HG03521 (cell line): ENCODE data around the gene SCAMP2.
"Not testable (repeated sequence)": the region's sequence is repeated elsewhere in the genome, so short reads cannot be mapped to it uniquely, and the experiment has no call there.

Experiments
- ATAC-seq: cut with Tn5 transposase; IDR thresholded peaks from one replicate; pipeline ENCODE4 v1.9.1; 2021; ENCODE audit warnings: mild to moderate bottlenecking, moderate library complexity; ENCODE audit not compliant: unreplicated experiment

SCAMP2 gene

DNA sequence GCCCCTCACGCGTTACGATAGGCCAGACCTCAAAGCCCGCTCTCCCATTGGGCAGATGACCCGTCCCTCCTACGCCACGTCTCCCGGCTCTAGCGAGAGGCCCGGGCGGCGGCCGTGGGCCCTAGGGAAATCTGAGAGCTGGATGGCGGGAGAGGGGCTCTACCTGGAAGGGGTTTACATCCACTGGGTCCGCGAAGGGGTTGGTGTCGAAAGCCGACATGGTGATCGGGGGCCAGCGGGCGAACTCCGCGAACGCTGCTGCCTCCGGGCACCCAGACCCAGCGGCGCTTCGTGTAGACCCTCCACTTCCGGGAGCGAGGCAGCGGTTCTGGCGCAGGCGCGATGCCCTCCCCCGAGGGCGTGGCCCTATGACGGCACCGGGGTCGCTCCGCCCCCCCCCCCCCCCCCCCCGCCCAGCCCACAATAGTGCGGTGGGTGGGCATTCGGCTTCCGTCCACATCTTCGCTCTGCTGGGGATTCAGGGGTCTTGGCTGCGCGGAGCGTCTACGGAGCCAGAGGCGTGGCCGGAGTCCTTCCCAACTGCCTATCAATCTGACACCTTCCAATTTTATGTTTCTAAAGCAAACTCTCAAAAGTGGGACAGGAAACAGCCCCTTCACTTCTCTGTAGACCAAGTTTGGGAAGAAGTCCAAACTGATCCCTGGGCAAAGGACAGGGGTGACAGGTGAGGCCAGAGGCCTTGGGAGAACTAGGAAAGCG lies at the start of gene SCAMP2:
Gene SCAMP2, minus strand, starts transcription at position 330 of the 720 bp plus-strand sequence. Its CDS starts 110 bp downstream, at position 220.
- ATAC-seq = peak; percentile 78

- no peak for ATAC-seq
These were observed 47.3 kb upstream of the SCAMP2 start for GRCh38 chr15:74920456-74920855.

- ATAC-seq = no peak
These were observed 44.5 kb upstream of the SCAMP2 start for GRCh38 chr15:74917676-74918075.

- ATAC-seq = not testable (repeated sequence)
These were observed 40.6 kb upstream of the SCAMP2 start for GRCh38 chr15:74913799-74914198.

GRCh38 chr15:74913041-74913440 lies 39.9 kb upstream of the SCAMP2 start:
- no peak for ATAC-seq

DNA sequence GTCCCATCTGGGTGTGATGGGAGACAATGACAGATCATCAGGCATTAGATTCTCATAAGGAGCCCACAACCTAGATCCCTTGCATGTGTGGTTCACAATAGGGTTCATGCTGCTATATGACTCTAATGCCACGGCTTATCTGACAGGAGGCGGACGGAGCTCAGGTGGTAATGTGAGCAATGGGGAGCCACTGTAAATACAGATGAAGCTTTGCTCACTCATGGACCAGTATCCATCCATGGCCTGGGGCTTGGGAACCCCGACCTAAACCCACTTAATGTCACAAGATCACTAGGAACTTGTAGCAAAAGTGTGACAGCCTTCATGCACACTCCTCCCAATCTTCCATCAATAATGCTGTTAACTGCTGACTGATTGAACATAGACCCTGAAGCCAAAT lies 35.5 kb upstream of the SCAMP2 start:
- no peak for ATAC-seq

GRCh38 chr15:74907163-74907870 lies 34.2 kb upstream of the SCAMP2 start:
- no peak for ATAC-seq

GRCh38 chr15:74906450-74907162 lies 33.4 kb upstream of the SCAMP2 start, which contains the start of gene FAM219B:
TSS of gene FAM219B (minus strand) at chr15:74906851. CDS start at chr15:74906800, 51 bp downstream.
- peak; percentile 82 for ATAC-seq

- ATAC-seq = peak; percentile 10
These were observed 32.9 kb upstream of the SCAMP2 start for GRCh38 chr15:74906067-74906449.

- no peak for ATAC-seq
These were observed 31.1 kb upstream of the SCAMP2 start for GRCh38 chr15:74904190-74904805.

- no peak for ATAC-seq
These were observed 30.5 kb upstream of the SCAMP2 start for GRCh38 chr15:74903676-74904075.

- no peak for ATAC-seq
These were observed 29.3 kb upstream of the SCAMP2 start for GRCh38 chr15:74902295-74903075.

DNA sequence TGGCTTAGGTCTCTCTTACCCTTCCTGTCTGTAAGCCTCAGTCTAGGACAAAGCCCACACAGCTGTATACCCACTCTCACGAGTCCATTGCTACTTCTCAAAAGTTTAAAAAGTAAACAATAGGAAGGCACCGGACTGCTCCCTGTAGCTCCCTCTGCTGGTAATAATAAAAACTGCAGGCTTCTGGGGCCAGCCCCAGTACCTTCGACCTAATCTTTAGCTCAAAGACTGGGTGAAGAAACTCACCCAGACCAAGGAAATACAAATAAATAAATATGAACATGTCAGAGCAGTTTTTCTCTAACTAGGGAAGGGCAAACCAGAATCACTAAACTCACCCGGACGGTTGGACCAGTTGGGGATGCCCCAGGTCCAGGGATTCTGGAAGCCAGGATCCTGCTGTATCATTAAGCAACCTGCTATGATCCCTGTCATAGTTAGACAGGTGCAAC lies 28.5 kb upstream of the SCAMP2 start:
- no peak for ATAC-seq

- no peak for ATAC-seq
These were observed 24.1 kb upstream of the SCAMP2 start for GRCh38 chr15:74897300-74897701.

GRCh38 chr15:74896316-74896715 lies 23.2 kb upstream of the SCAMP2 start:
- no peak for ATAC-seq

GRCh38 chr15:74895830-74896229 lies 22.7 kb upstream of the SCAMP2 start:
- ATAC-seq = no peak

DNA sequence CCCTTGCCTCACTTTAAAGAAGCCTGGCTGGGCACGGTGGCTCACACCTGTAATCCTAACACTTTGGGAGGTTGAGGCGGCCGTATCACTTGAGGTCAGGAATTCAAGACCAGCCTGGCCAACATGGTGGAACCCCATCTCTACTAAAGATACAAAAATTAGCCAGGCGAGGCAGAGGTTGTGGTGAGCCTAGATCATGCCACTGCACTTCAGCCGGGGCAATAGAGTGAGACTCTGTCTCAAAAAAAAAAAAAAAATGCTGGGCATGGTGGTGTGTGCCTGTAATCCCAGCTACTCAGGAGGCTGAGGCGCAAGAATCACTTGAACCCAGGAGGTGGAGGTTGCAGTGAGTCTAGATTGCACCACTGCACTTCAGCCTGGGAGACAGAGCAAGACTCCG lies 21.2 kb upstream of the SCAMP2 start:
- not testable (repeated sequence) for ATAC-seq

DNA sequence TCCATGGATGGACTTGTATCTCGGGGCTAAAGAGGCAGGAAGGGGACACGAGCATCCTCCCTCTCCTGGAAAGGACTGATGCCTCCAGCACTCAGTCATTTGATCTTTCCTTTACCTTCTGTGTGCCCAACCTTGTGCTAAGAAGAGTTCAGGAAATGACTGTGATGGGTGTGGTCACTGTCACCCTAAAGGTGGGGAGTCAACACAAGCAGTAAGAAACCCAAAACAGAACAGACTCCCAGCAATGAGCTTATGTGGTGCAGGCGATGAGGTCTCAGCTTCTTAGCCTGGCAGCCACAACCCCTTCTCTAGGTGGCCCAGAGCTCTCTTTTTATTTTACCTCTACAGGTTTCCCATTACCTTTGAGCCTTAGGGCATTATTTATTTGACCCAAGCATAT lies 20.5 kb upstream of the SCAMP2 start:
- ATAC-seq = no peak

DNA sequence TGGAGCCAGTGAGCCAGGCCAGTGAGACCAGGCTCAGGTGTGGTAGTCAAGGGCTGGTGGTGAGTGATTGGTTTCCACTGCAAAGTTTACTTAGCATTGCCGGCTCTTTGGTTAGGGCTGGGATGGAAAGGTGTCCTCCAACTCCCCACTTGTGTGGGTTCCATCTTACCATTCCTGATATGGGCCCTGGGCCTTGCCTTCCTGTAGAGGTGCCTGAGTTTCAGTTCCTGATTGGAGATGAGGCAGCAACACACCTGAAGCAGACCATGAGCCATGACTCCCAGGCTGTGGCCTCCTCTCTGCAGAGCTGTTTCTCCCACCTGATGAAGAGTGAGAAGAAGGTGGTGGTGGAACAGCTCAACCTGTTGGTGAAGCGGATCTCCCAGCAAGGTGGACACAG lies 19.8 kb upstream of the SCAMP2 start:
- ATAC-seq = no peak

- no peak for ATAC-seq
These were observed 19.1 kb upstream of the SCAMP2 start for GRCh38 chr15:74892313-74892712.
